Measurements from ENCODE around the gene DLL4.
A peak's percentile ranks its signal among the peaks of the same experiment; 100 is the strongest.

Gene DLL4

GRCh38 chr15:40915116-40915661 lies 14.0 kb upstream of the DLL4 start:
- no peaks in the 10 kb centered on the region for H3K27me3 ChIP-seq
- H3K4me2 ChIP-seq, result peak overlapping the region; percentile 29
- H4K20me1 ChIP-seq, result no peaks in the 10 kb centered on the region
- no peaks in the 10 kb centered on the region for H3K9me3 ChIP-seq
- H3K36me3 ChIP-seq, result no peaks in the 10 kb centered on the region
- H3K27ac ChIP-seq, result no peak overlapping the region
- peaks cover 82% of the 10 kb centered on the region for H3K4me1 ChIP-seq
- H3K4me3 ChIP-seq, result no peak overlapping the region
- no peak for TF ChIP-seq Cebpa-rat (IDR thresholded peaks at IDR 0.05)
- H3K9ac ChIP-seq, result no peak overlapping the region; the same call in 1 of the 2 replicates

- TF ChIP-seq Cebpa-rat (IDR thresholded peaks at IDR 0.05), result no peak
- no peaks in the 10 kb centered on the region for H3K36me3 ChIP-seq
- H4K20me1 ChIP-seq, result no peaks in the 10 kb centered on the region
- H3K4me3 ChIP-seq, result no peak overlapping the region
- no peaks in the 10 kb centered on the region for H3K27me3 ChIP-seq
- no peak overlapping the region for H3K27ac ChIP-seq
- no peaks in the 10 kb centered on the region for H3K9me3 ChIP-seq
- H3K4me1 ChIP-seq, result peaks cover 77% of the 10 kb centered on the region
- H3K4me2 ChIP-seq, result peak overlapping the region; percentile 29; the same call in 1 of the 2 replicates
- H3K9ac ChIP-seq, result no peak overlapping the region
Observed at GRCh38 chr15:40915679-40916078, 13.5 kb upstream of the DLL4 start.

GRCh38 chr15:40917585-40917984 lies 11.6 kb upstream of the DLL4 start:
- TF ChIP-seq Cebpa-rat (IDR thresholded peaks at IDR 0.05), result no peak
- peak overlapping the region; percentile 81 for H3K4me2 ChIP-seq
- no peaks in the 10 kb centered on the region for H3K36me3 ChIP-seq
- no peaks in the 10 kb centered on the region for H3K27me3 ChIP-seq
- no peak overlapping the region for H3K9ac ChIP-seq
- no peak overlapping the region for H3K4me3 ChIP-seq
- H3K4me1 ChIP-seq, result peaks cover 65% of the 10 kb centered on the region
- H3K27ac ChIP-seq, result no peak overlapping the region
- no peaks in the 10 kb centered on the region for H3K9me3 ChIP-seq
- H4K20me1 ChIP-seq, result no peaks in the 10 kb centered on the region

- Histone ChIP-seq H3K9ac (no peak overlapping the region), H3K9me3 (no peaks in the 10 kb centered on the region), H3K27ac (peak overlapping the region; percentile 5; the same call in 1 of the 2 replicates), H3K4me1 (peaks cover 66% of the 10 kb centered on the region), H4K20me1 (no peaks in the 10 kb centered on the region), H3K4me2 (peak overlapping the region; percentile 81), H3K4me3 (no peak overlapping the region), H3K27me3 (peaks cover under 1% of the 10 kb centered on the region; the same call in 1 of the 2 replicates), H3K36me3 (no peaks in the 10 kb centered on the region)
- TF ChIP-seq Cebpa-rat (IDR thresholded peaks at IDR 0.05), result no peak
Observed at GRCh38 chr15:40918146-40918798, 10.9 kb upstream of the DLL4 start.

- H3K4me1 ChIP-seq, result peaks cover 67% of the 10 kb centered on the region
- H3K9me3 ChIP-seq, result no peaks in the 10 kb centered on the region
- H3K27me3 ChIP-seq, result peaks cover 7% of the 10 kb centered on the region
- H3K4me3 ChIP-seq, result no peak overlapping the region
- H3K36me3 ChIP-seq, result no peaks in the 10 kb centered on the region
- H4K20me1 ChIP-seq, result no peaks in the 10 kb centered on the region
- no peak overlapping the region for H3K9ac ChIP-seq
- peak overlapping the region; percentile 81; the same call in 1 of the 2 replicates for H3K4me2 ChIP-seq
- no peak for TF ChIP-seq Cebpa-rat (IDR thresholded peaks at IDR 0.05)
- H3K27ac ChIP-seq, result peak overlapping the region; percentile 5; the same call in 1 of the 2 replicates
Observed at GRCh38 chr15:40918799-40919392, 10.2 kb upstream of the DLL4 start.

- no peak overlapping the region for H3K9ac ChIP-seq
- no peak overlapping the region for H3K27ac ChIP-seq
- H3K9me3 ChIP-seq, result no peaks in the 10 kb centered on the region
- peaks cover 39% of the 10 kb centered on the region for H3K27me3 ChIP-seq
- no peak overlapping the region for H3K4me3 ChIP-seq
- H3K4me2 ChIP-seq, result peak overlapping the region; percentile 38
- no peak for TF ChIP-seq Cebpa-rat (IDR thresholded peaks at IDR 0.05)
- peaks cover 59% of the 10 kb centered on the region for H3K4me1 ChIP-seq
- H3K36me3 ChIP-seq, result no peaks in the 10 kb centered on the region
- peaks cover 2% of the 10 kb centered on the region; the same call in 1 of the 2 replicates for H4K20me1 ChIP-seq
Observed at GRCh38 chr15:40921949-40922607, 7.1 kb upstream of the DLL4 start.

GRCh38 chr15:40922608-40923005 lies 6.5 kb upstream of the DLL4 start:
- Histone ChIP-seq H3K4me3 (no peak overlapping the region), H3K27ac (no peak overlapping the region), H3K4me1 (peaks cover 58% of the 10 kb centered on the region), H3K9me3 (no peaks in the 10 kb centered on the region), H3K36me3 (no peaks in the 10 kb centered on the region), H3K27me3 (peaks cover 44% of the 10 kb centered on the region), H3K9ac (no peak overlapping the region), H4K20me1 (peaks cover 6% of the 10 kb centered on the region; the same call in 1 of the 2 replicates), H3K4me2 (peak overlapping the region; percentile 38)
- TF ChIP-seq Cebpa-rat (IDR thresholded peaks at IDR 0.05), result no peak

GRCh38 chr15:40923551-40923950 lies 5.6 kb upstream of the DLL4 start:
- peaks cover 52% of the 10 kb centered on the region for H3K27me3 ChIP-seq

GRCh38 chr15:40925495-40925862 lies 3.7 kb upstream of the DLL4 start:
- Histone ChIP-seq H3K27me3 (peaks cover 71% of the 10 kb centered on the region), H3K9me3 (no peaks in the 10 kb centered on the region), H3K4me2 (peak overlapping the region; percentile 99), H3K9ac (peak overlapping the region; percentile 9; the same call in 1 of the 2 replicates), H3K27ac (peak overlapping the region; percentile 37; the same call in 1 of the 2 replicates), H4K20me1 (peaks cover 28% of the 10 kb centered on the region), H3K36me3 (no peaks in the 10 kb centered on the region), H3K4me3 (peak overlapping the region; percentile 65), H3K4me1 (peaks cover 68% of the 10 kb centered on the region)
- TF ChIP-seq Cebpa-rat (IDR thresholded peaks at IDR 0.05), result no peak

More at GRCh38 chr15:40923551-40923950, 5.6 kb upstream of the DLL4 start:
- Histone ChIP-seq H3K4me1 (peaks cover 52% of the 10 kb centered on the region), H3K27ac (no peak overlapping the region), H4K20me1 (peaks cover 8% of the 10 kb centered on the region), H3K4me2 (peak overlapping the region; percentile 30; the same call in 1 of the 2 replicates), H3K9me3 (no peaks in the 10 kb centered on the region), H3K9ac (no peak overlapping the region), H3K4me3 (no peak overlapping the region), H3K36me3 (no peaks in the 10 kb centered on the region)
- TF ChIP-seq Cebpa-rat (IDR thresholded peaks at IDR 0.05), result no peak

Data from BLaER1 (cell line).